HepG2 (cell line): ENCODE measurements around the gene KAZN. TPM values are rescaled to one million over a fixed set of nuclear protein-coding genes. Genes with fewer than 3 reads are reported as not detected.

Experiments
- ATAC-seq: fragments of 200-7000 bp; cut with Tn5 transposase; 3 replicates; pipeline ENCODE4 v1.9.1; 2020; ENCODE audit warnings: mild to moderate bottlenecking, moderate library complexity
- BruUV-seq: library from RNA; stranded (reverse); fragments of 400-500 nt; replicated peaks from 2 replicates; lab custom pipeline; 2021; lab: Mats Ljungman, UMichigan
- CTCF ChIA-PET: fragments of 300-600 bp; formaldehyde crosslinking; extraction: SDS; loops from one replicate; lab custom pipeline; 2021; ENCODE audit warnings: low total read pairs, inconsistent platforms, low intra/inter-chr PET ratio; lab: Yijun Ruan, JAX
- POLR2A ChIA-PET: fragments of 350-600 bp; sonication (Branson Sonifier 250); formaldehyde crosslinking; loops from one replicate; lab custom pipeline; 2020; ENCODE audit warnings: antibody characterized with exemption, inconsistent platforms; lab: Yijun Ruan, JAX
- DNase-seq: peaks from one replicate; pipeline ENCODE4 v3.0.0-alpha.2; 2015; ENCODE audit warnings: low spot score
- FAIRE-seq: peaks from 3 replicates; lab custom pipeline; 2011; peaks lifted over from hg19 to GRCh38; lab: Jason Lieb, UNC
- H2AFZ ChIP-seq: one replicate; pipeline ENCODE4 v1.6.1; 2011; ENCODE audit warnings: low read length, inconsistent platforms
- H3K27ac ChIP-seq: fragments of 300-600 bp; 3 replicates; pipeline ENCODE4 v1.8.0; 2011; ENCODE audit warnings: mixed run types, mild to moderate bottlenecking, mixed read lengths, low read length, inconsistent platforms; ENCODE audit not compliant: insufficient read depth; ENCODE audit errors: extremely low read length
- H3K27me3 ChIP-seq, 2 experiments: fragments of 200-600 bp in 1 of 2; 2 replicates in 1 of 2; 3 replicates in 1 of 2; pipeline versions ENCODE4 v1.6.0 to v1.8.0; 2011; ENCODE audit warnings: low read length in 2 of 2, mild to moderate bottlenecking in 2 of 2, moderate library complexity in 2 of 2, inconsistent platforms in 1 of 2; ENCODE audit not compliant: insufficient read depth in 2 of 2, control insufficient read depth in 1 of 2
- H3K36me3 ChIP-seq, 2 experiments: fragments of 200-600 bp in 1 of 2; replicated peaks in 1 of 2; 2 replicates in 1 of 2; 3 replicates in 1 of 2; pipeline versions ENCODE4 v1.5.1 to v1.8.0; 2011; ENCODE audit warnings: low read length in 2 of 2, inconsistent platforms in 1 of 2; ENCODE audit not compliant: insufficient read depth in 2 of 2, control insufficient read depth in 1 of 2
- H3K4me1 ChIP-seq: 2 replicates; pipeline ENCODE4 v1.5.1; 2012; ENCODE audit warnings: low read length, inconsistent platforms; ENCODE audit not compliant: insufficient read depth
- H3K4me2 ChIP-seq: 2 replicates; pipeline ENCODE4 v1.6.0; 2011; ENCODE audit warnings: low read depth, low read length, inconsistent platforms
- H3K4me3 ChIP-seq, 3 experiments: fragments of 200-600 bp in 1 of 3; sonication (generic), shearing (Covaris generic) in 1 of 3; replicated peaks in 1 of 3; 2 replicates each; pipeline ENCODE4 v1.5.1; 2011 to 2016; ENCODE audit warnings: low read length in 3 of 3, inconsistent platforms in 2 of 3, low read depth in 2 of 3, mild to moderate bottlenecking in 2 of 3, control low read depth in 1 of 3, mixed read lengths in 1 of 3; ENCODE audit not compliant: insufficient read depth in 1 of 3
- H3K79me2 ChIP-seq: one replicate; pipeline ENCODE4 v1.6.1; 2011; ENCODE audit warnings: low read length, inconsistent platforms; ENCODE audit not compliant: insufficient read depth
- H3K9ac ChIP-seq: 2 replicates; pipeline ENCODE4 v1.6.0; 2011; ENCODE audit warnings: mild to moderate bottlenecking, low read depth, low read length, inconsistent platforms; ENCODE audit not compliant: insufficient read depth
- H3K9me3 ChIP-seq: 2 replicates; pipeline ENCODE4 v1.5.1; 2012; ENCODE audit warnings: mild to moderate bottlenecking, low read length
- H4K20me1 ChIP-seq: 2 replicates; pipeline ENCODE4 v1.6.0; 2011; ENCODE audit warnings: inconsistent platforms, mild to moderate bottlenecking, low read length, moderate library complexity; ENCODE audit not compliant: insufficient read depth
- AKAP8 ChIP-seq: sonication (generic); formaldehyde crosslinking; IDR thresholded peaks from 2 replicates; pipeline ENCODE4 v1.5.1; 2020; ENCODE audit warnings: mild to moderate bottlenecking, missing genetic modification reagents
- CSRNP2 ChIP-seq: sonication (generic); formaldehyde crosslinking; conservative IDR thresholded peaks from 2 replicates; pipeline ENCODE4 v1.8.0; 2022; ENCODE audit warnings: low read depth, missing genetic modification reagents
- DR1 ChIP-seq: sonication (generic); formaldehyde crosslinking; IDR thresholded peaks from 2 replicates; pipeline ENCODE4 v1.8.0; 2021; ENCODE audit warnings: mild to moderate bottlenecking, missing genetic modification reagents, inconsistent platforms
- HNRNPL ChIP-seq: fragments of 200-400 bp; formaldehyde crosslinking; IDR thresholded peaks from 2 replicates; pipeline ENCODE4 v1.6.1; 2017; ENCODE audit warnings: mild to moderate bottlenecking, low read depth, low read length
- KAT2B ChIP-seq: fragments of 150-350 bp; IDR thresholded peaks from 2 replicates; pipeline ENCODE4 v1.6.1; 2014; ENCODE audit warnings: low read depth, low read length, borderline replicate concordance
- MTF2 ChIP-seq: sonication (generic); formaldehyde crosslinking; IDR thresholded peaks from 2 replicates; pipeline ENCODE4 v1.5.0; 2020; ENCODE audit warnings: missing genetic modification reagents, borderline replicate concordance
- WGBS: methylation state at CpG from one replicate; pipeline ENCODE4 v1.1.6; 2017; ENCODE audit warnings: low lambda C conversion rate; 5-methylcytosine and 5-hydroxymethylcytosine counted together
- in situ Hi-C: cut with HindIII; loops from 2 replicates; pipeline ENCODE4 v1.10.0; 2017; ENCODE audit warnings: low pct_unique_long_range_greater_than_20kb; ENCODE audit not compliant: extremely low pct_ligation_motif_present
- intact Hi-C: fragments of 100-400 bp; cut with micrococcal nuclease; formaldehyde crosslinking; loops from one replicate; pipeline ENCODE4 v1.10.0; 2022; ENCODE audit not compliant: unreplicated experiment
- polyA plus RNA-seq, 8 experiments: library from polyadenylated mRNA; depleted of rRNA in 3 of 8; stranded (reverse) in 7 of 8; unstranded in 1 of 8; fragments of >200 nt; fragmentation: Illumina TruSeq in 4 of 8; extraction: Trizol in 4 of 8; gene quantifications; 2 replicates each; pipeline versions ENCODE4 v1.2.1 to v1.2.3, GENCODE V29; 2011 to 2016; ENCODE audit warnings: low read depth in 4 of 8, missing spikeins in 1 of 8, mixed read lengths in 1 of 8; ENCODE audit not compliant: insufficient read depth in 1 of 8
- total RNA-seq, 5 experiments: library from RNA; depleted of rRNA; stranded (reverse); fragments of >200 nt; fragmentation: Illumina TruSeq; extraction: Trizol; gene quantifications; 2 replicates each; pipeline ENCODE4 v1.2.3, GENCODE V29; 2016; ENCODE audit warnings: low read depth in 1 of 5
- TF ChIP-seq, protein P1 (sequence below): IDR thresholded peaks from 2 replicates; pipeline ENCODE4 v1.6.1; 2016; ENCODE audit warnings: control low read depth

Gene KAZN
- total and polyA plus RNA-seq, 2 of the 13 experiments (the other 11 are each of a cell fraction or from before 2014, with no cell fraction given): 10.4 to 13.5 TPM

- DNase-seq (no peak), FAIRE-seq (no peak), ATAC-seq (no peak)
- Histone ChIP-seq H3K4me1 (no peaks in the 10 kb centered on the region), H3K79me2 (no peaks in the 10 kb centered on the region), H3K4me3 (no peak overlapping the region), H3K36me3 (peaks cover 23 to 60% of the 10 kb centered on the region in 2 experiments), H4K20me1 (peaks cover 5% of the 10 kb centered on the region; the same call in 1 of the 2 replicates), H3K9ac (no peak overlapping the region), H3K4me2 (no peak overlapping the region), H3K27ac (no peak overlapping the region), H2AFZ (no peak overlapping the region), H3K9me3 (no peaks in the 10 kb centered on the region), H3K27me3 (no peaks in the 10 kb centered on the region)
- WGBS: 89% methylated on average over 33 of the region's 35 CpGs
- CTCF ChIA-PET: no interaction called here
- intact Hi-C loops: no loop called here
- TF ChIP-seq DR1 (CRISPR knock-in tag) (no peak), MTF2 (CRISPR knock-in tag) (no peak), HNRNPL (no peak), CSRNP2 (CRISPR knock-in tag) (no peak), KAT2B (no peak), AKAP8 (CRISPR knock-in tag) (no peak)
- TF ChIP-seq, protein P1, sequence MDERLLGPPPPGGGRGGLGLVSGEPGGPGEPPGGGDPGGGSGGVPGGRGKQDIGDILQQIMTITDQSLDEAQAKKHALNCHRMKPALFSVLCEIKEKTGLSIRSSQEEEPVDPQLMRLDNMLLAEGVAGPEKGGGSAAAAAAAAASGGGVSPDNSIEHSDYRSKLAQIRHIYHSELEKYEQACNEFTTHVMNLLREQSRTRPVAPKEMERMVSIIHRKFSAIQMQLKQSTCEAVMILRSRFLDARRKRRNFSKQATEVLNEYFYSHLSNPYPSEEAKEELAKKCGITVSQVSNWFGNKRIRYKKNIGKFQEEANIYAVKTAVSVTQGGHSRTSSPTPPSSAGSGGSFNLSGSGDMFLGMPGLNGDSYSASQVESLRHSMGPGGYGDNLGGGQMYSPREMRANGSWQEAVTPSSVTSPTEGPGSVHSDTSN (CRISPR knock-in tag): no peak
- BruUV-seq: no TSS peak
- POLR2A ChIA-PET: no interaction called here
- in situ Hi-C loops: loop anchor here (5.0 to 25.0 kb wide), 4 partner anchors 136 to 1086 kb away; no protein-coding TSS in a partner anchor
These were observed 450.0 kb downstream of the KAZN start for GRCh38 chr1:15048437-15048980.
